Fibroblast of mammary gland (primary cell): Measurements from ENCODE around the gene FAM222B.
"Not testable (repeated sequence)": the region's sequence is repeated elsewhere in the genome, so short reads cannot be mapped to it uniquely, and the experiment has no call there.

Source experiments
- DNase-seq: peaks from one replicate; pipeline ENCODE4 v3.0.0-alpha.2; 2010; ENCODE audit warnings: low read depth
- H3K4me3 ChIP-seq: 2 replicates; pipeline ENCODE4 v1.5.1; 2011; ENCODE audit warnings: low read depth, mild to moderate bottlenecking, low read length, moderate library complexity; ENCODE audit not compliant: control insufficient read depth
- TF ChIP-seq, protein P1 (sequence below): conservative IDR thresholded peaks from 2 replicates; pipeline ENCODE4 v1.5.1; 2011; ENCODE audit warnings: low read depth, low read length, inconsistent platforms; ENCODE audit not compliant: control insufficient read depth, insufficient read depth

Gene FAM222B

DNA sequence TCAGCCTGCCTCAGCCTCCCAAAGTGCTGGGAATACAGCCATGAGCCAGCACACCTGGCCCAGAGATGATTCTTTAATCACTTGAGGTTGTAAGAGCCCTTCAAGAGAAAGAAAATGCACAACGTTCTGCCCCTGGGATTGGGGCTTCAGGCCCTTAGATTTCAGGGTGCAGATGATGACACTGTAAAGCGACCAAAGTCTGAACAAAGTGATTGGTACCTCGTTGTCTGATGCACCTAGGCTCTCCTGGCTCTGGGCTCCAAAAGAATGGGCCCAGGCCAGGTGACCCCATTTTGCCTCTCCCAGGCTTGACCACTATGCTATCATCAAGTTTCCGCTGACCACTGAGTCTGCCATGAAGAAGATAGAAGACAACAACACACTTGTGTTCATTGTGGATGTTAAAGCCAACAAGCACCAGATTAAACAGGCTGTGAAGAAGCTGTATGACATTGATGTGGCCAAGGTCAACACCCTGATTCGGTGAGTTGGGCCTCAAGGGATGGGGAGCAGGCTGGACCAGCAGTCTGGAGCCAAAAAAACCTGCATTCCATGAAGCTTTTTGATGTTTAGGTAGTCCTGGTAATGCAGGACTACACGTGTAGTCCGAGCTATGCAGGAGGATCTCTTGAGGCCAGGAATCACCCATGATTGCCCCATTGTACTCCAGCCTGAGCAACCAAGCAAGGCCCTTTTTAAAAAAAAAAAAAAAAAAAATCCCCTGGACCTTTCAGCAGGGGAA is 120.0 kb downstream of the FAM222B start:
- H3K4me3 ChIP-seq = peak overlapping the region; percentile 29

DNA sequence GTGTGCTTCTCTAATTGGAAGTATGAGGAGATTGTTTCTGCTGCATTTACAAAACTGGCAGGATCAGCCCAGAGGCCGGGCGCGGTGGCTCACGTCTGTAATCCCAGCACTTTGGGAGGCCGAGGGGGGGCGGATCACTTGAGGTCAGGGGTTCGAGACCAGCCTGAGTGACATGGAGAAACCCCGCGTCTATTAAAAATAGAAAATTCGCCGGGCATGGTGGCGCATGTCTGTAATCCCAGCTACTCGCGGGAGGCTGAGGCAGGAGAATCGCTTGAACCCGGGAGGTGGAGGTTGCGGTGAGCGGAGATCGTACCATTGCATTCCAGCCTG is 121.6 kb downstream of the FAM222B start:
- DNase-seq = not testable (repeated sequence)
- peak overlapping the region; percentile 68 for H3K4me3 ChIP-seq

More for the DNA sequence above, 120.0 kb downstream of the FAM222B start:
- DNase-seq = no peak
- TF ChIP-seq, protein P1, sequence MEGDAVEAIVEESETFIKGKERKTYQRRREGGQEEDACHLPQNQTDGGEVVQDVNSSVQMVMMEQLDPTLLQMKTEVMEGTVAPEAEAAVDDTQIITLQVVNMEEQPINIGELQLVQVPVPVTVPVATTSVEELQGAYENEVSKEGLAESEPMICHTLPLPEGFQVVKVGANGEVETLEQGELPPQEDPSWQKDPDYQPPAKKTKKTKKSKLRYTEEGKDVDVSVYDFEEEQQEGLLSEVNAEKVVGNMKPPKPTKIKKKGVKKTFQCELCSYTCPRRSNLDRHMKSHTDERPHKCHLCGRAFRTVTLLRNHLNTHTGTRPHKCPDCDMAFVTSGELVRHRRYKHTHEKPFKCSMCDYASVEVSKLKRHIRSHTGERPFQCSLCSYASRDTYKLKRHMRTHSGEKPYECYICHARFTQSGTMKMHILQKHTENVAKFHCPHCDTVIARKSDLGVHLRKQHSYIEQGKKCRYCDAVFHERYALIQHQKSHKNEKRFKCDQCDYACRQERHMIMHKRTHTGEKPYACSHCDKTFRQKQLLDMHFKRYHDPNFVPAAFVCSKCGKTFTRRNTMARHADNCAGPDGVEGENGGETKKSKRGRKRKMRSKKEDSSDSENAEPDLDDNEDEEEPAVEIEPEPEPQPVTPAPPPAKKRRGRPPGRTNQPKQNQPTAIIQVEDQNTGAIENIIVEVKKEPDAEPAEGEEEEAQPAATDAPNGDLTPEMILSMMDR = no peak

DNA sequence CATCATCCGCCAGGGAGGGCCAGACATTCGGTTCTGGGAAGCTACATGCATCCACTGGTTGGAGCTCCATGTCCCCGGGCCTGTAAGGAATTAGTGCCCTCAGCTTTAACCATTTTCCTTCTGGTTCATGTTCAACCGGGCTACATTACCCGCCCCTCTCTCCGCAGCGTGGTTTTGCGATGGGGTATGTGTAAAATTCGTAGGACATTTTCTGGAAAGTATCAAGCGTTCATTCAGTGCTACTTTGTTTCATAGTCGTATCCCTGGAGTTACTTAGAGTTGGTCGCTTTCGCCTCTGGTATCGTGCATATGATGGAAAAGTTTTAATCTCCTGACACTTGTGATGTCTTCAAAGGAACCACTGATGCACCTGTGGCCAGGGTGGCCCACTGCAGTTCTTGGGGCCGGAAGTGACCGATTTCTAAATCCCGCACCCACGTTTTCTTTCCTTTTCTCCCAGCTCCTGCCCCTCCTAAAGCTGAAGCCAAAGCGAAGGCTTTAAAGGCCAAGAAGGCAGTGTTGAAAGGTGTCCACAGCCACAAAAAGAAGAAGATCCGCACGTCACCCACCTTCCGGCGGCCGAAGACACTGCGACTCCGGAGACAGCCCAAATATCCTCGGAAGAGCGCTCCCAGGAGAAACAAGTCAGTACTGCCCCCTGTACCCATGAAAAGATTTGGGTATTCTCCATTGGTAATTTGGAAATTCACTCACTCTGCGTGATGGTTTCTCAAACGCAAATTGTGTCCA is 122.2 kb downstream of the FAM222B start:
- peak overlapping the region; percentile 68 for H3K4me3 ChIP-seq
- TF ChIP-seq, protein P1 = no peak
- DNase-seq = no peak

DNA sequence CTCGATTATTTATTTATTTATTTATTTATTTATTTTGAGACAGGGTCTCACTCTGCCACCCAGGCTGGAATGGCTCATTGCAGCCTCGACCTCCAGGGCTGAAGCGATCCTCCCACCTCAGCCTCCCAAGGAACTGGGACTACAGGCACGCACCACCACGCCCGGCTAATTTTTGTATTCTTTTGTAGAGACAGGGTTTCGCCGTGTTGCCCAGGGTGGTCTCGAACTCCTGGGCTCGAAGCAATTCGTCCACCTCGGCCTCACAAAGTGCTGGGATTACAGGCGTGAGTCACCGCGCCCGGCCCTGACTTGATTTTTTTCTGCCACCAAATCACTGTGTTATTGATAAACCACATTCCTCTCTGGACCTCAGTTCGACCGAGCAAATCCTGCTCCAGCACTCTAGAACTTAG is 123.6 kb downstream of the FAM222B start:
- peak overlapping the region; percentile 68 for H3K4me3 ChIP-seq
- DNase-seq = no peak
- TF ChIP-seq, protein P1 = no peak

DNA sequence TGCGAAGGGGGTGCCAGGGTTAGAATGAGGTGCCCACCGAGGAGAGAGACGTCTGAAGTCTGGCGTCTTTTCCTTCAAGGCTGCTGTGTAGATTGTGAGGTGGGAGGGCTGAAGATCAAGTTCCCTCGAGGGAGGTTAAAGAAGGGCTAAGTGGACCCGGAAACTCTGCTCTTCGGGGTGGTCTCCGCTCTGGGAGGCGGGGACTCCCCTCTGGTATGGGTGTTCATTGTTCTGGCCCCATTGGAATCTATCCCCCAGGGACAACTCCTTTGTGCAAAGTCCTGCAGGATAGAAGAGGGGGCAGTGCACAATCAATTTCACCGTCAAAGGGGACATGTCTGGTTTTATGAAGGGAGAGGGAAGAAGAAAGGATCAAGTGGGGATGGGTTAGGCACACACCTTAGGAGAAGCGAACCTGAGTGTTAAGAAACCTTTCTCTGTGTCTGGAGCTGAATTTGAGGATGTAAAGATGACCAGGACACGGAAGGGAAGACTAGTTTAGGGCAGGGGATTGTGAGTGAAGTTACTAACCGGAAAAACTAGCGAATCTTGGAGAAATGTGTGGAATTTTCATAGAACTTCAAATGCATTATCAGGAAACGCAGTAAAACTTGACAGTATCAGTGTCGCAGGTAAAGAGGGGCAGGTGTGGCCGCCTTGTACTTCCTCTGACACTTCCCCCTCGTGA is 124.1 kb downstream of the FAM222B start:
- H3K4me3 ChIP-seq = peak overlapping the region; percentile 68
- DNase-seq = no peak
- TF ChIP-seq, protein P1 = no peak

DNA sequence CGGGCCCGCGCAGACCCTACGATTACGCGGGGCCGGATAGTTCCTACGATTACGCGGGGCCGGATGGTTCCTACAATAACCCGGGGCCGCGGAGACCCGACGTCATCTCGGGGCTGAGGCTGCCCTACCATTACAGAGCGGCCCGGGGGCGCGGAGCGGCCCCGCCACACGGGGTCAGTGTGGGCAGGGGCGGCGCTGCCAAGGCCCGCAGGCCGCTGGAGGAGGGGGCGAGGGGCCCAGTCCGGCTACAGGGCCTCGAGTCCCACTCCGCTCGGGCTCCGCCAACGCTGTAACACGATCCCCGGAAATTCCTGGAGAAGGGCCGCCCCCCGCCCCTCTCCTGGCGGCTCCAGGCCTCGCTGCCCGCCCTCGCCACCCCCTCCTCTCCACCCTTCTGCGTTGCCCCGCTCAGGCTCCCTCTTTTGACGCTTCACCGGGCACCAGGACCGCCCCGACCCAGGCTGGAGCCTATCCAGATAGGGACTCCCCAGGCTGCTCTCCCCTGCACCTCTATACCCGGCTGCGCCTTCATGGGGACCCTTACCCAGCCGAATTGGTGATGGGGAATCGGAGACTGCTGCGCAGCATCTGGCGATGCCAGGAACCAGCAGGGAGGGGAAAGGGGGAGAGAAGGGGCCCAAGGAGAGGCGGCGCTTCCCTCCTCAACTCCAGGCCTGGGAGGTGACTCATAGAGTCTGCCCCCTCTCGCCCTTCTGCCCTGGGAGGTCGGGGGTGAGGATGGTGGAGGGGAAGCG is 124.8 kb downstream of the FAM222B start, which contains the start of gene RAB34:
Gene RAB34, minus strand, starts transcription at position 291 of the 755 bp plus-strand sequence. CDS start 602 bp downstream, outside the sequence.
- H3K4me3 ChIP-seq = peak within 1 kb of the TSS; percentile 68
- peak; percentile 85 for DNase-seq
- TF ChIP-seq, protein P1 = no peak
